Activated T-cell treated with anti-CD3 and anti-CD28 coated beads, Interleukin-2, amount 50 U/mL, for 1 hour (primary cell): ENCODE data around the gene PDIA6.

Experiments
- DNase-seq: peaks from one replicate; pipeline ENCODE4 v3.0.0-alpha.2; 2020

The PDIA6 gene

GRCh38 chr2:10778724-10779115 is 33.9 kb downstream of the PDIA6 start:
- DNase-seq: no peak

DNA sequence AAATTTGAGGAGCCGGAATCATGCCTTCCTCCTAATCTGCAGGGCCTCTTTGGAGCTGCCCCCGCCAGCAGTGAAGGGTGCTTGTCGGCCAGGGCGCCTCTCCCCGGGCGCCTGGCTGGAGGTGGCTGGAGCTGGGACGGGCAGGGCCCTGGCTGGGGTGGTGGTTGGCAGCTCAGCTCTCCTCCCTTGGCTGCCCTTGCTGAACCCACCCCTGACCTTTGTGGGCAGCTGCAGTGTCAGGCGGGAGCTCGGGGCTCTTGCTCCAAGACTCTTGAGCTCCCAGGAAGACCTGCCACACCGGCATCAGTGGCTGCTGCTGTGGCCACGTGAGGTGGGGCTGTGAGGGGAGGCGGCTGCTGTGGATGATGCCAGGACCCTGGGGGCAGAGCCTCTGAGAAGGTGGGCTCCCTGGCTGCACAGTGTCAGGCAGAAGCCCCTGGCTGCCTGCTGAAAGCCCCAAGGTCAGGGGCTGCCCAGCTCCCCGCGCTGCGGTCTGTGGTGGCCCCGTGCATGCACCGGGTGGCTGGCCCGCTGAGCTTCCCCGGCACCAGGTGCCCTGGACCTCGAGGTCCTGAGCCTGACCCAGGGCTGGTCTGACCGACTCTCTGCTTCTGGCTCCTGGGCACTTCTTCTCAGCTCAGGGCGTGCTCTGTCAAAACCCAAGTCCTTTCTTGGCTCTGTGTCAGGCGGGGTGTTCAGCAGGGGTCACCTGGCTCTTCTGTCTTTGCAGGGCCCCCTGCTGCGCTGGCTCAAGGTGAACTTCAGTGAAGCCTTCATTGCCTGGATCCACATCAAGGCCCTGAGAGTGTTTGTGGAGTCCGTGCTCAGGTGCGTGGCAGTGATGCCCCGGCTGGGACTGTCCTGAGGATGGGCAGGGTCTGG is 34.5 kb downstream of the PDIA6 start:
- no peak for DNase-seq

DNA sequence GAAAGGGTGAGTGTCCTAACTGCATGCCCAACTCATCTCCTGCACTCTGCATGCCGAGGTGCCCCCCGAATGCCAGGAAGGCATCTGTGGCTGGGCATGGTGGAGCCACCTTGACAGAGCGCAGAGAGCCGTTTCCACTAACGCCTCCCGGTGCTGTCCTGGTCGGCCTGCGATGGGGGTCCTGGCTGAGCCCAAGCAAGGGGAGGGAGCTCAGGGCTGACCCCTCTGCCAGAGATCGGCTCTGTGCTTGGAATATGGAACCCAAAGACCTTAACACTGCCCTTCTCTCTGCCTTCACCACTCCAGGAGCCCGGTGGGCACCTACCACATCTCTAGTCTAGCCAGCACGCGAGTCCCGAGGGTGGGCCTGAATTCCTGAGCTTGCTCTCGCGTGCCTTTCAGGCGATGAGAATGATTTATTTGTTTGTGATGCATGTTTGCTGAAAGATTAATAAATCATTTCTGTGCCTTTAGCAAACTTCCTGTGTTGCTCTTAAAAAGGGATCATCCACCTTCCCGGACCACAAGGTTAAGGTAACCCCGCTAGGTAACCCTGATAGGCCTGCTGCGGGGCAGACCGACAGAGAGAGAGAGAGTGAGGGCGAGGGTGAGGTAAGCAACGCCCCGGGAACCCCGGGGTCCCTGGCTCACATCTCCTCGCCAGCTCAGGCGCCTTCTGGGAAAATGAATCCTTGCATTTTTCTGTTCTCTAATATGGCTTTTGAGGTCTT is 35.3 kb downstream of the PDIA6 start:
- no peak for DNase-seq

DNA sequence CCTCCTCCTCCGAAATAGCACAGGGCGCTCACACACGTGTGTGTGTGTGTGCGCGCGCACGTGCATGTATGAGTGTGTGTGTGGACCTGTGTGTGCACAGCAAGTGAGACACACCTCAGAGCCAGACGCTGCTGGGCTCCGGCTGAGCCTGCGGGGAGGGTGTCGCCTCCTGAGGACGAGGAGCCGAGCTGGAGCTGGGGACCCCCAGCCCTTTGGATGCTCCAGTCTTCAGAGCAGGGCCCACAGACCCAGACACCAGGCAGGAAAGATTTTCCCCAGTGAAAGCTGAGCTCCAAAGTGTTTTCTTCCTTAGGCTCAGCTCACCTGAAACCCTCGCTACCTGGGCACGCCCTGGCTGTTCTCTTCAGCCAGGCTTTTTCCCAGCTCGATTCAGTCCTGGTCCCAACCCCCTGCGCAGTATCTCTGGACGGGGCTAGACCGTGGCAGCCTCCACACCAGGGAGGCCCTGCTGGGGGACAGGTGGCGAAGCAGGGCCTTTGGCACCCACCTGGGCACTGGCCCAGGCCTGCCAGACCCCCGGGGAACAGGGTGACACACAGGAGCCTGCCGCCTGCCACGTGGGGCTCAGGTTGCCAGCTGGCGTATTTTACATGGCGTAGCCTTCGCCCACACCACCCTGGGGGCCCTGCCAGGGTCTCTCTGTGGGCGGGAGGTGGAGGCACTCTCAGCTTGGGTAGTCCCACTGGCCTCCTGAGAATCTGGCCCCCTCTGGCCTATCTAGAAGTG is 36.2 kb downstream of the PDIA6 start:
- DNase-seq: no peak

DNA sequence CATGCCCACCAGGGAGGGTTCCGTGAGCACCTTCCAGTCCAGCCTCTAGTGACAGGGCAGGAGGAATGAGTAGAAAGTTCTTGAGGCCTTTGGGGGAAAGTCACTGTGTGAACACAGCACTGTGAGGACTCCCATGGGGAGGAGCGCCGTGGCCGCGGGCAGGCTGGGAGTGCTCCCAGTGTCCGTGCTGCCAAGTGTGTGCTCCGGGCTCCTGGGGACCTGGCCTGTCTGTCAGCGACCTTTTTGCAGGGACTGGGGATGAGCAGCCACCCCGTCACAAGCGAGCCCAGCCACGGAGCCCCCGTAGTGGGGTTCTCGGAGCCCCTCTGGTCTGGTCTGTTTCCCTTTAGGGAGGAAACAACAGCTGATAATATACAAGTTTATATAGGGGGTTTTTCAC is 36.8 kb downstream of the PDIA6 start:
- DNase-seq: no peak

- no peak for DNase-seq
Observed at GRCh38 chr2:10775021-10775780, 37.4 kb downstream of the PDIA6 start.

DNA sequence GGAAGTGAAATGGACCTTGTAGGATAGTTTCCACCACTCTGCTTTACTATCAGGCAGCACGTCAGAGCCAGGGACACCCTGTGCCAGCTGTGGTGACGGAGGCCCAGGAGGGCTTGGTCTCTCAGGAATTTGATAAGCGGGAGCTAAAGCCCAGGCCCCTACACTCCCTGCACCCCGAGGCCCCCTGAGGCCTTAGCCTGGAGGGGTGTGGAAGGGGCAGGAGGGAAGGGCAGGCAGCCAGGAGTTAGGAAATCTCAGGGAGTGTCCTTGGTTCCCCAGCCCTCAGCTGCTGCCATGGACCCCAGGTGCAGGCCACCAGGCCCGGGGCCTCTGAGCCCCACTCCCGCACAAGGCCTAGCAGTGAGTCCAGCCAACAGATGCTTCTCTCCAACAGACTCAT is 38.2 kb downstream of the PDIA6 start:
- DNase-seq: no peak

DNA sequence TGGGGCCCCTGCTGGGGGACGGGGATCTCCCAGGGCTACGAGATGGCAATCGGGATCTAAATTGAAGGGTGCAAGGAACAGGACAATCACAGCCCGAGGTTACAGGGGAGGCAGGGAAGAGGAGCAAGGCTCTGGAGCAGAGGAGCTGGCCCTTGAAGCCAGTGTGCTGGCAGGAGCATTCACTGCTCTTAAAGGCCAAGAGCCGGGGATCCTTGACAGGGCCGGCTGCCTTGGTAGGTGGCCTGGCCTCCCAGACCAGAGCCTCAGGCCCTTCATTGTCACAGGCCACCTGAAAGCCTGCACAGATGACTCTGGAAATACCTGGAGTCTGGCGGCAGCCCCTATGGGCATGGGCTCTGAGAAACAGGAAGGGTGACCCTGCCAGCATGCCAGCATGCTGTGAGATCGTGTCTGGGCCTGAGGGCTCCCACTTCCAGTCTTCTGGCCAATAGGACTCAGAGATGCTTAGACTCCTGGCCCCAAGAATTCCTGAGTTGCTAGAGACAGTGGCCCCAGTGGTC is 38.7 kb downstream of the PDIA6 start:
- no peak for DNase-seq

DNA sequence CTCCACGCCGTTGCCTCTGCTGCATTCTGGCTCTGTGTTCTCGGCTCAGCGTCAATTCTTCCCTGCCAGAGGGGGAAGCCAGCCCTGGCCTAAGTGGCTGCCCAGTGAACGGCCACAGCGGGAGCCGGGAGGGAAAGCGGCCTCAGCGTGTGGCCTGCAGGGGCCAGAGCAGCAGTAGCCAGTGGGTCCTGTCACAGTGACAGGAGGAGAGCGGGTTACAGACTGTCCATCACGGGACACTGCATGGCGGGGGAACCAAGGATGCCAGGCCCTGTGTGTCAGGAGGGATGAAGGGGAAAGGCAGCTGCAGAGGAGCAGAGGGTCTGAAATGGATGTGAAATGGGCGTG is 39.7 kb downstream of the PDIA6 start:
- no peak for DNase-seq

DNA sequence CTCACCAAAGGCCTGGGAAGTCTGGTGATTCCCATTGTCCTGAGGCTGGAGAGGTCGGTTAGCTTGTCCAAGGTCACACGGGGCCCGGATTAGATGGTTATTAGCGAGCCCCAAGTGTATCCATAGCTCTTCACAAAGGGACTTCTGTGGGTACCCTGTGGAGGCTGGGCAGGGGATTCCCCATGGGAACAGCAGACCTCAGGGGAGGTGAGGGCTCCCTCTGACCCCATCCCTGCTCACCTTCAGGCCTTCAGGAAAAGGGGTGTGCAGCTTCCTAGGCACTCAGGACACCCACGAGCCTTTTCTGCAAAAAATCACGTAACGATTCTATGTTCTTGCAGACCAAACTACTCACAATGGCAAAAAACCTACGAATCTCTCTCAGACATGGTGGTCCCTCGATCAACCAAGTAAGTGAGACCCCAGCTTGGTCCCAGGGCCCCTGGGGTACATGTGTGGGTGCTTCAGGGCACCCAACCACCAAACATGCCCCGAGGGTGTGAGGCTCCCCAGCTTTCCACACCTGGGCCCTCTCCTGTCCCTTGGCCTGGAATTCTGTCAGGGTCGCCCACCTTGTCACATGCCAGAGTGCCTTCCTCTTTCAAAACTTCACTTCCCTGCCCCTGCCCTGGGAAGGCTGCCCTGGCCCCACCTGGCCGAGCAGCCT is 40.3 kb downstream of the PDIA6 start:
- DNase-seq: no peak

DNA sequence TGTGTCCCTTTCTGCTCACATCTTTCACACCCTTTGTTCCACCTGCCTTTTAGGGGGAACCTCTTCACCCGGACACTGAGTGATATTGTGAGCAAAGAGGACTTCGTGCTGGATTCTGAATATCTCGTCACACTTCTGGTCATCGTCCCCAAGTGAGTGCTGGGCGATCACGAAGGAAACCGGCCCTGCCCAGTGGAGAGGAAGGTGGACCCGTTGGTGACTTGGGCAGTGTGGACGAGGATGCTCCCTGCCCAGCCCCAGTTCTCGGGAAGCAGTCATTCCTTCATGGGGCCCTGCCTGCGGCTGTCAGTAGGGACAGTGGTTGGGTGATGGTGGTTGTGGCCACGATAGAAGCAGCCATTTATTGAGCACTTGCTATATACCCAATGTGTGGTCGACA is 40.8 kb downstream of the PDIA6 start:
- DNase-seq: no peak

- no peak for DNase-seq
Observed at GRCh38 chr2:10770956-10771750, 41.4 kb downstream of the PDIA6 start.

DNA sequence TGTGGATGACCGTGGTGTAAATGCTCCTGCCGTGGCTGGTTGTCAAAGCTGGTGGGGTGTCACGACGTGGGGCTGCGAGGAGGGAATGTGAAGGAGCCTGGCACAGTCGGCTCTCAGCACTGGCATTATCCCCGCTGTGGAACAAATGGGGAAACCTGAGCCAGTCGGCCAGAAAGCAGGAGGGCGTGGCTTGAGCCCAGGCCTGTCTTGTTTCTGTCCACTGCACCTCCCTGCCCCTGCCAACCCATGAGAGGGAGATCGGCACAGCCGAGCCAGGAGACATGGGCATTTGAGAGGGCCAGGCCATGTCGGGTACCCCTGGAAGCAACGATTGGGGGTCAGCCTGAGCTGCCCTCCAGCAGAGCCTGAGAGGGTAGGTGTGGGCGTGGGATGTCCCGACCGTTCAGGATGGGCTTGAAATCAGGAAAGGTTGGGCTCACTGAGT is 44.5 kb downstream of the PDIA6 start:
- DNase-seq: no peak

- no peak for DNase-seq
Observed at GRCh38 chr2:10765914-10766313, 46.7 kb downstream of the PDIA6 start.

DNA sequence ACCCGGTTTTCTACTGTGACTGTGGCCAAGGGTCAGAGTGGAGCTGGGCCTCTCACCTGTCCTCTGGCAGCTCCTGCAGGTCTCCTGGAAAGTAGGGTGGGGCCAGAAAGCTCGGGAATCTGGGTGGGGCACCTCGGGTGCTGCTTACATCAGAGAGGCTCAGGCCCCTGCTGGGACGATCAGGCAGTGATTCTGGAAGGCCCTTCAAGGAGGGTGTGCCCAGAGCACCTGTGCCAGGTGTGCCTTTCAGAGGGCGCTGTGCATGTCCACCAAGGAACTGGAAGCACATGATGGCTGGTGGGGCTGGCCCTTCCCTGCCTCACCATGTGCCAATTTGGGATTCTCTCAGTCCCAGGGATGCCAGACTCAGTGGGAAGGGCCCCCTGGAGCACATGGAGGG is 47.1 kb downstream of the PDIA6 start:
- no peak for DNase-seq

GRCh38 chr2:10764896-10765295 is 47.7 kb downstream of the PDIA6 start:
- DNase-seq: no peak

GRCh38 chr2:10764096-10764785 is 48.3 kb downstream of the PDIA6 start:
- DNase-seq: no peak

DNA sequence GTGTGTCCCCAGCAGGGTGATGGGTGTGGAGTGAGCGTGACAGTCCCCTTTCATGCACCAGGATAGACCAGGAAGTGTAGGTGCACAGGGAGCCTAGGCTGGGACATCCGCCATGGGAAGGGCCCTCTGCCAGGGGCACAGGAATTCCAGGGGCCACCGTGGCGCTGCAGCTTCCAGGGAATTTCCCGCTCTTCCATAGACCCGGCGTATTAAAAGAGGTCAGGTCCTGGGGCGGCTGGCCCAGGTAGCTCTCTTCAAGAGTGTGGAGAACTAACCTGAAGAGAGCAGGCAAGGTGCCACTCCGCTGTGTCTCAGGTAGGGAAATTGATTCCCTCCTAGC is 49.2 kb downstream of the PDIA6 start:
- DNase-seq: no peak

GRCh38 chr2:10762651-10763460 is 49.7 kb downstream of the PDIA6 start:
- no peak for DNase-seq

DNA sequence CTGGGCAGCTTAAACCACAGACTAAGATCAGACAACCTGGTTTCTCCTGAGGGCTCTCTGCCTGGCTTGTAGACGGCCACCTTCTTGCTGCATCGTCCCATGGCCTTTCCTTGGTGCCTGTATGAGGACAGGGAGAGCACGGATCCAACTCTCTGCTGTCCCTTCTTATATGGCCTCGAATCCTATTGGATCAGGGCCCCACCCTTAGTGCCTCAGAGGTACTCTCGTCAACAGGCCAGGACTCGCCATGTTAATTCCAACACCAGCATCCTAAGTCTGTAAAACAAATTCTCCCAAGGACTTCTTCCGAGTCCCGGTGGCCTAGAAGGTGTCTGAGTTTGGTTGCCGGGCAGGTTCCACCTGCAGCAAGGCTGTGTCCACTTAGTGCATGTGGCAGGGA is 51.0 kb downstream of the PDIA6 start:
- no peak for DNase-seq
